HepG2 (cell line): Measurements from ENCODE around the gene DNAJB11. TPM values are rescaled to one million over a fixed set of nuclear protein-coding genes. Genes with fewer than 3 reads are reported as not detected.
A peak's percentile ranks its signal among the peaks of the same experiment; 100 is the strongest.

ENCODE experiments used
- ATAC-seq: fragments of 200-7000 bp; cut with Tn5 transposase; 3 replicates; pipeline ENCODE4 v1.9.1; 2020; ENCODE audit warnings: mild to moderate bottlenecking, moderate library complexity
- BruUV-seq: library from RNA; stranded (reverse); fragments of 400-500 nt; replicated peaks from 2 replicates; lab custom pipeline; 2021; lab: Mats Ljungman, UMichigan
- CTCF ChIA-PET: fragments of 300-600 bp; formaldehyde crosslinking; extraction: SDS; loops from one replicate; lab custom pipeline; 2021; ENCODE audit warnings: low total read pairs, inconsistent platforms, low intra/inter-chr PET ratio; lab: Yijun Ruan, JAX
- POLR2A ChIA-PET: fragments of 350-600 bp; sonication (Branson Sonifier 250); formaldehyde crosslinking; loops from one replicate; lab custom pipeline; 2020; ENCODE audit warnings: antibody characterized with exemption, inconsistent platforms; lab: Yijun Ruan, JAX
- DNase-seq: peaks from one replicate; pipeline ENCODE4 v3.0.0-alpha.2; 2015; ENCODE audit warnings: low spot score
- FAIRE-seq: peaks from 3 replicates; lab custom pipeline; 2011; peaks lifted over from hg19 to GRCh38; lab: Jason Lieb, UNC
- H2AFZ ChIP-seq: one replicate; pipeline ENCODE4 v1.6.1; 2011; ENCODE audit warnings: low read length, inconsistent platforms
- H3K27ac ChIP-seq: fragments of 300-600 bp; 3 replicates; pipeline ENCODE4 v1.8.0; 2011; ENCODE audit warnings: mixed run types, mild to moderate bottlenecking, mixed read lengths, low read length, inconsistent platforms; ENCODE audit not compliant: insufficient read depth; ENCODE audit errors: extremely low read length
- H3K27me3 ChIP-seq, 2 experiments: fragments of 200-600 bp in 1 of 2; 2 replicates in 1 of 2; 3 replicates in 1 of 2; pipeline versions ENCODE4 v1.6.0 to v1.8.0; 2011; ENCODE audit warnings: low read length in 2 of 2, mild to moderate bottlenecking in 2 of 2, moderate library complexity in 2 of 2, inconsistent platforms in 1 of 2; ENCODE audit not compliant: insufficient read depth in 2 of 2, control insufficient read depth in 1 of 2
- H3K36me3 ChIP-seq, 2 experiments: fragments of 200-600 bp in 1 of 2; replicated peaks in 1 of 2; 2 replicates in 1 of 2; 3 replicates in 1 of 2; pipeline versions ENCODE4 v1.5.1 to v1.8.0; 2011; ENCODE audit warnings: low read length in 2 of 2, inconsistent platforms in 1 of 2; ENCODE audit not compliant: insufficient read depth in 2 of 2, control insufficient read depth in 1 of 2
- H3K4me1 ChIP-seq: 2 replicates; pipeline ENCODE4 v1.5.1; 2012; ENCODE audit warnings: low read length, inconsistent platforms; ENCODE audit not compliant: insufficient read depth
- H3K4me2 ChIP-seq: 2 replicates; pipeline ENCODE4 v1.6.0; 2011; ENCODE audit warnings: low read depth, low read length, inconsistent platforms
- H3K4me3 ChIP-seq, 3 experiments: fragments of 200-600 bp in 1 of 3; sonication (generic), shearing (Covaris generic) in 1 of 3; replicated peaks in 1 of 3; 2 replicates each; pipeline ENCODE4 v1.5.1; 2011 to 2016; ENCODE audit warnings: low read length in 3 of 3, inconsistent platforms in 2 of 3, low read depth in 2 of 3, mild to moderate bottlenecking in 2 of 3, control low read depth in 1 of 3, mixed read lengths in 1 of 3; ENCODE audit not compliant: insufficient read depth in 1 of 3
- H3K79me2 ChIP-seq: one replicate; pipeline ENCODE4 v1.6.1; 2011; ENCODE audit warnings: low read length, inconsistent platforms; ENCODE audit not compliant: insufficient read depth
- H3K9ac ChIP-seq: 2 replicates; pipeline ENCODE4 v1.6.0; 2011; ENCODE audit warnings: mild to moderate bottlenecking, low read depth, low read length, inconsistent platforms; ENCODE audit not compliant: insufficient read depth
- H3K9me3 ChIP-seq: 2 replicates; pipeline ENCODE4 v1.5.1; 2012; ENCODE audit warnings: mild to moderate bottlenecking, low read length
- H4K20me1 ChIP-seq: 2 replicates; pipeline ENCODE4 v1.6.0; 2011; ENCODE audit warnings: inconsistent platforms, mild to moderate bottlenecking, low read length, moderate library complexity; ENCODE audit not compliant: insufficient read depth
- CC2D1A ChIP-seq: sonication (generic); formaldehyde crosslinking; IDR thresholded peaks from 2 replicates; pipeline ENCODE4 v1.8.1; 2023; ENCODE audit warnings: mild to moderate bottlenecking, missing genetic modification reagents
- GZF1 ChIP-seq: sonication (generic); formaldehyde crosslinking; IDR thresholded peaks from 2 replicates; pipeline ENCODE4 v1.5.1; 2020; ENCODE audit warnings: mild to moderate bottlenecking, missing genetic modification reagents
- KIAA2018 ChIP-seq: sonication (generic); formaldehyde crosslinking; IDR thresholded peaks from 2 replicates; pipeline ENCODE4 v1.5.0; 2020; ENCODE audit warnings: mild to moderate bottlenecking, missing genetic modification reagents, borderline replicate concordance
- KLF16 ChIP-seq, 2 experiments: sonication (generic) in 1 of 2; formaldehyde crosslinking in 1 of 2; IDR thresholded peaks; 2 replicates each; pipeline versions ENCODE4 v1.6.1 to v1.8.0; 2016 to 2023; ENCODE audit warnings: missing genetic modification reagents in 2 of 2, missing compliant biosample characterization in 1 of 2
- MAZ ChIP-seq, 2 experiments: sonication (generic) in 1 of 2; formaldehyde crosslinking in 1 of 2; IDR thresholded peaks; 2 replicates each; pipeline versions ENCODE4 v1.5.0 to v1.6.1; 2012 to 2020; ENCODE audit warnings: low read depth in 2 of 2, mild to moderate bottlenecking in 2 of 2, borderline replicate concordance in 1 of 2, improper control_type of control experiment in 1 of 2, low read length in 1 of 2, missing genetic modification reagents in 1 of 2, moderate library complexity in 1 of 2
- NKX3-1 ChIP-seq: sonication (generic); formaldehyde crosslinking; IDR thresholded peaks from 2 replicates; pipeline ENCODE4 v1.5.0; 2020; ENCODE audit warnings: missing genetic modification reagents
- PLRG1 ChIP-seq: fragments of 450-650 bp; conservative IDR thresholded peaks from 2 replicates; pipeline ENCODE4 v1.6.1; 2016
- RORA ChIP-seq: sonication (generic); formaldehyde crosslinking; IDR thresholded peaks from 2 replicates; pipeline ENCODE4 v1.5.0; 2020; ENCODE audit warnings: mild to moderate bottlenecking, missing genetic modification reagents, moderate library complexity
- SALL1 ChIP-seq: sonication (generic); formaldehyde crosslinking; IDR thresholded peaks from 2 replicates; pipeline ENCODE4 v1.8.0; 2022; ENCODE audit warnings: mild to moderate bottlenecking, missing genetic modification reagents
- SMC3 ChIP-seq: IDR thresholded peaks from 2 replicates; pipeline ENCODE4 v1.6.1; 2011; ENCODE audit warnings: low read length, improper control_type of control experiment
- ZBTB38 ChIP-seq: sonication (generic); formaldehyde crosslinking; IDR thresholded peaks from 2 replicates; pipeline ENCODE4 v1.5.1; 2020; ENCODE audit warnings: mild to moderate bottlenecking, missing genetic modification reagents
- ZNF18 ChIP-seq: sonication (generic); formaldehyde crosslinking; IDR thresholded peaks from 2 replicates; pipeline ENCODE4 v1.8.0; 2022; ENCODE audit warnings: mild to moderate bottlenecking, missing genetic modification reagents; ENCODE audit not compliant: insufficient replicate concordance
- ZNF34 ChIP-seq: sonication (generic); formaldehyde crosslinking; IDR thresholded peaks from 2 replicates; pipeline ENCODE4 v1.4.0; 2020; ENCODE audit warnings: mild to moderate bottlenecking, missing genetic modification reagents, borderline replicate concordance
- WGBS: methylation state at CpG from one replicate; pipeline ENCODE4 v1.1.6; 2017; ENCODE audit warnings: low lambda C conversion rate; 5-methylcytosine and 5-hydroxymethylcytosine counted together
- in situ Hi-C: cut with HindIII; loops from 2 replicates; pipeline ENCODE4 v1.10.0; 2017; ENCODE audit warnings: low pct_unique_long_range_greater_than_20kb; ENCODE audit not compliant: extremely low pct_ligation_motif_present
- intact Hi-C: fragments of 100-400 bp; cut with micrococcal nuclease; formaldehyde crosslinking; loops from one replicate; pipeline ENCODE4 v1.10.0; 2022; ENCODE audit not compliant: unreplicated experiment
- polyA plus RNA-seq, 8 experiments: library from polyadenylated mRNA; depleted of rRNA in 3 of 8; stranded (reverse) in 7 of 8; unstranded in 1 of 8; fragments of >200 nt; fragmentation: Illumina TruSeq in 4 of 8; extraction: Trizol in 4 of 8; gene quantifications; 2 replicates each; pipeline versions ENCODE4 v1.2.1 to v1.2.3, GENCODE V29; 2011 to 2016; ENCODE audit warnings: low read depth in 4 of 8, missing spikeins in 1 of 8, mixed read lengths in 1 of 8; ENCODE audit not compliant: insufficient read depth in 1 of 8
- total RNA-seq, 5 experiments: library from RNA; depleted of rRNA; stranded (reverse); fragments of >200 nt; fragmentation: Illumina TruSeq; extraction: Trizol; gene quantifications; 2 replicates each; pipeline ENCODE4 v1.2.3, GENCODE V29; 2016; ENCODE audit warnings: low read depth in 1 of 5

Gene DNAJB11
- total and polyA plus RNA-seq, 2 of the 13 experiments (the other 11 are each of a cell fraction or from before 2014, with no cell fraction given): 41.0 to 132 TPM

- Histone ChIP-seq H4K20me1 (no peaks in the 10 kb centered on the region), H3K4me3 (peak overlapping the region; percentile 18 to 63 (median 34)), H3K4me2 (peak overlapping the region; percentile 88), H3K9me3 (no peaks in the 10 kb centered on the region), H3K27me3 (no peaks in the 10 kb centered on the region), H2AFZ (no peak overlapping the region), H3K36me3 (no peaks in the 10 kb centered on the region), H3K79me2 (peaks cover 4% of the 10 kb centered on the region), H3K9ac (peak overlapping the region; percentile 77), H3K4me1 (peaks cover 96% of the 10 kb centered on the region), H3K27ac (peak overlapping the region; percentile 95)
- DNase-seq (peak; percentile 90), FAIRE-seq (peak; percentile 98), ATAC-seq (peak; percentile 77)
- ChIA-PET CTCF (interaction anchor here (0.9 kb wide), 1 partner anchor 13 kb away, joined by 3 read pairs; the partner anchor contains the start of gene AHSG), POLR2A (interaction anchor here (1.1 to 27.1 kb wide), 6 partner anchors 5 to 626 kb away, joined by 3 to 854 read pairs (median 30); partner anchors contain the start of genes AHSG, DNAJB11, EIF4A2 and TBCCD1)
- under 1% methylated on average over 8 of the region's 12 CpGs for WGBS
- intact Hi-C loops (loop anchor here (2.0 kb wide), 1 partner anchor 14 kb away; the partner anchor contains the start of gene AHSG), in situ Hi-C loops (no loop called here)
- BruUV-seq: no TSS peak
- no peak for TF ChIP-seq NKX3-1 (CRISPR knock-in tag)
- no peak; the same call in 1 of the 2 replicates for TF ChIP-seq ZBTB38 (CRISPR knock-in tag)
- TF ChIP-seq CC2D1A (CRISPR knock-in tag): no peak
- TF ChIP-seq RORA (CRISPR knock-in tag): no peak
- no peak for TF ChIP-seq PLRG1
- TF ChIP-seq ZNF18 (CRISPR knock-in tag): no peak
- no peak for TF ChIP-seq MAZ (IDR thresholded peaks at IDR 0.05; ENCODE audit: borderline replicate concordance, low read depth, low read length)
- TF ChIP-seq MAZ (CRISPR knock-in tag; IDR thresholded peaks at IDR 0.05; ENCODE audit: low read depth): peak; percentile 32; the same call in 1 of the 2 replicates
- no peak for TF ChIP-seq GZF1 (CRISPR knock-in tag)
- no peak for TF ChIP-seq KIAA2018 (CRISPR knock-in tag)
- TF ChIP-seq SALL1 (CRISPR knock-in tag): peak; percentile 92
- TF ChIP-seq ZNF34: no peak
- TF ChIP-seq SMC3: no peak
- TF ChIP-seq KLF16 (CRISPR knock-in tag; IDR thresholded peaks at IDR 0.05): peak in 1 of 2 experiments; percentile 66; a peak in 2 of 4 replicates
Observed at GRCh38 chr3:186599142-186599784, 28.7 kb downstream of the DNAJB11 start.
